H1 (cell line): ENCODE measurements around the gene NUP42. TPM values are rescaled to one million over a fixed set of nuclear protein-coding genes. Genes with fewer than 3 reads are reported as not detected.

Source experiments
- CTCF ChIA-PET: fragments of 300-600 bp; sonication (Branson Sonifier 250); formaldehyde crosslinking; loops from one replicate; lab custom pipeline; 2021; ENCODE audit not compliant: partially characterized antibody; lab: Charles Lee
- POLR2A ChIA-PET: fragments of 300-600 bp; sonication (Branson Sonifier 250); formaldehyde crosslinking; loops from one replicate; lab custom pipeline; 2021; ENCODE audit warnings: inconsistent platforms; ENCODE audit not compliant: partially characterized antibody; lab: Charles Lee
- DNase-seq, 2 experiments: peaks; one replicate each; pipeline versions ENCODE4 v3.0.0 to v3.0.0-alpha.2; 2010 to 2022; ENCODE audit warnings: low spot score in 2 of 2, low read depth in 1 of 2, mixed read lengths in 1 of 2
- FAIRE-seq: peaks from 2 replicates; lab custom pipeline; 2011; peaks lifted over from hg19 to GRCh38; lab: Jason Lieb, UNC
- H2AFZ ChIP-seq: 2 replicates; pipeline ENCODE4 v1.8.1; 2012; ENCODE audit warnings: low read length, inconsistent platforms
- H2AK5ac ChIP-seq: 2 replicates; pipeline ENCODE4 v1.6.1; 2013; ENCODE audit warnings: low read depth, low read length
- H2BK120ac ChIP-seq: replicated peaks from 2 replicates; pipeline ENCODE3; 2013; ENCODE audit warnings: low read depth, low read length, inconsistent platforms
- H2BK12ac ChIP-seq: 2 replicates; pipeline ENCODE4 v1.6.1; 2013; ENCODE audit warnings: low read depth, low read length
- H2BK15ac ChIP-seq: 2 replicates; pipeline ENCODE4 v1.6.1; 2013; ENCODE audit warnings: low read length
- H2BK20ac ChIP-seq: 2 replicates; pipeline ENCODE4 v1.6.1; 2013; ENCODE audit warnings: low read length
- H2BK5ac ChIP-seq: 2 replicates; pipeline ENCODE4 v1.6.1; 2013; ENCODE audit warnings: low read depth, low read length
- H3K14ac ChIP-seq: 2 replicates; pipeline ENCODE4 v1.6.1; 2013; ENCODE audit warnings: inconsistent platforms; ENCODE audit not compliant: insufficient read length
- H3K18ac ChIP-seq: 2 replicates; pipeline ENCODE4 v1.6.1; 2013; ENCODE audit warnings: low read length; ENCODE audit errors: extremely low read depth
- H3K23ac ChIP-seq: 2 replicates; pipeline ENCODE4 v1.6.1; 2013; ENCODE audit warnings: inconsistent platforms; ENCODE audit not compliant: insufficient read length
- H3K23me2 ChIP-seq: 2 replicates; pipeline ENCODE4 v1.6.1; 2013; ENCODE audit warnings: low read depth, low read length
- H3K27ac ChIP-seq: 2 replicates; pipeline ENCODE4 v1.6.1; 2011; ENCODE audit warnings: low read depth, low read length, inconsistent platforms
- H3K27me3 ChIP-seq, 4 experiments: replicated peaks in 1 of 4; 1 replicate in 1 of 4; 2 replicates in 3 of 4; pipeline versions ENCODE4 v1.6.1 to v1.8.1; 2011 to 2013; ENCODE audit warnings: low read length in 3 of 4, mild to moderate bottlenecking in 3 of 4, inconsistent platforms in 2 of 4, mixed read lengths in 2 of 4, moderate library complexity in 1 of 4; ENCODE audit not compliant: control insufficient read depth in 3 of 4, insufficient read depth in 3 of 4; ENCODE audit errors: extremely low read depth in 1 of 4
- H3K36me3 ChIP-seq, 4 experiments: 2 replicates each; pipeline versions ENCODE4 v1.6.1 to v1.8.1; 2011 to 2013; ENCODE audit warnings: mild to moderate bottlenecking in 4 of 4, low read length in 3 of 4, moderate library complexity in 2 of 4, control low read depth in 1 of 4, inconsistent platforms in 1 of 4; ENCODE audit not compliant: insufficient read depth in 4 of 4, control insufficient read depth in 2 of 4
- H3K4ac ChIP-seq: replicated peaks from 2 replicates; pipeline ENCODE3; 2013; ENCODE audit warnings: low read length, low read depth, mixed read lengths, inconsistent platforms; ENCODE audit not compliant: insufficient read length
- H3K4me1 ChIP-seq, 4 experiments: replicated peaks in 1 of 4; 1 replicate in 1 of 4; 2 replicates in 3 of 4; pipeline versions ENCODE4 v1.6.1 to v1.8.1; 2011 to 2013; ENCODE audit warnings: low read length in 3 of 4, inconsistent platforms in 2 of 4, mixed read lengths in 1 of 4; ENCODE audit not compliant: insufficient read depth in 4 of 4, control insufficient read depth in 3 of 4
- H3K4me2 ChIP-seq, 2 experiments: 2 replicates each; pipeline versions ENCODE4 v1.6.1 to v1.8.1; 2011 to 2013; ENCODE audit warnings: low read depth in 2 of 2, low read length in 2 of 2, control low read depth in 1 of 2, inconsistent platforms in 1 of 2, mild to moderate bottlenecking in 1 of 2; ENCODE audit not compliant: insufficient read depth in 1 of 2
- H3K4me3 ChIP-seq, 4 experiments: fragments of 200-600, 300-600 bp in 1 of 4; sonication (generic), shearing (Covaris generic), sonication (Bioruptor Twin) in 1 of 4; 2 replicates each; pipeline versions ENCODE4 v1.5.1 to v1.8.1; 2011 to 2016; ENCODE audit warnings: low read length in 4 of 4, low read depth in 3 of 4, control low read depth in 2 of 4, inconsistent platforms in 2 of 4, mild to moderate bottlenecking in 2 of 4, mixed read lengths in 1 of 4, moderate library complexity in 1 of 4; ENCODE audit not compliant: insufficient read depth in 2 of 4; ENCODE audit errors: extremely low read depth in 1 of 4
- H3K56ac ChIP-seq: replicated peaks from 2 replicates; pipeline ENCODE3; 2013; ENCODE audit warnings: low read depth, mild to moderate bottlenecking, mixed read lengths, low read length, inconsistent platforms; ENCODE audit not compliant: insufficient read length
- H3K79me1 ChIP-seq: 2 replicates; pipeline ENCODE4 v1.6.1; 2013; ENCODE audit warnings: low read depth, low read length, control low read depth
- H3K79me2 ChIP-seq, 2 experiments: 2 replicates each; pipeline versions ENCODE4 v1.6.1 to v1.8.1; 2012 to 2013; ENCODE audit warnings: low read length in 2 of 2, mild to moderate bottlenecking in 2 of 2, inconsistent platforms in 1 of 2; ENCODE audit not compliant: insufficient read depth in 2 of 2, control insufficient read depth in 1 of 2
- H3K9ac ChIP-seq, 4 experiments: replicated peaks in 1 of 4; 1 replicate in 1 of 4; 2 replicates in 3 of 4; pipeline versions ENCODE4 v1.6.1 to v1.8.1; 2011 to 2013; ENCODE audit warnings: low read depth in 3 of 4, low read length in 3 of 4, control low read depth in 2 of 4, mild to moderate bottlenecking in 2 of 4, moderate library complexity in 2 of 4, inconsistent platforms in 1 of 4; ENCODE audit errors: extremely low read depth in 1 of 4
- H3K9me3 ChIP-seq, 2 experiments: 2 replicates each; pipeline versions ENCODE4 v1.6.1 to v1.8.1; 2012 to 2013; ENCODE audit warnings: mild to moderate bottlenecking in 2 of 2, moderate library complexity in 2 of 2, control low read depth in 1 of 2, inconsistent platforms in 1 of 2, low read depth in 1 of 2, low read length in 1 of 2, mixed read lengths in 1 of 2; ENCODE audit not compliant: insufficient read depth in 2 of 2
- H4K20me1 ChIP-seq, 2 experiments: replicated peaks in 1 of 2; 2 replicates each; pipeline versions ENCODE3 to v1.8.1; 2011 to 2013; ENCODE audit warnings: inconsistent platforms in 2 of 2, low read length in 2 of 2, mild to moderate bottlenecking in 1 of 2; ENCODE audit not compliant: insufficient read depth in 2 of 2, control insufficient read depth in 1 of 2
- H4K5ac ChIP-seq: 2 replicates; pipeline ENCODE4 v1.6.1; 2013; ENCODE audit warnings: low read length, low read depth, mixed read lengths, inconsistent platforms; ENCODE audit not compliant: insufficient read length
- H4K8ac ChIP-seq: 2 replicates; pipeline ENCODE4 v1.8.0; 2013; ENCODE audit warnings: mild to moderate bottlenecking, moderate library complexity, low read length, inconsistent platforms; ENCODE audit not compliant: insufficient read depth; ENCODE audit errors: extremely low read depth
- H4K91ac ChIP-seq: replicated peaks from 2 replicates; pipeline ENCODE3; 2013; ENCODE audit warnings: low read length, mixed read lengths, inconsistent platforms; ENCODE audit not compliant: insufficient read length
- SRF ChIP-seq: IDR thresholded peaks from 2 replicates; pipeline ENCODE4 v1.6.1; 2011; ENCODE audit warnings: mild to moderate bottlenecking, low read depth, low read length, moderate library complexity
- USF2 ChIP-seq: IDR thresholded peaks from 2 replicates; pipeline ENCODE4 v1.6.1; 2011; ENCODE audit warnings: low read length, improper control_type of control experiment
- WGBS, 2 experiments: shearing (Covaris generic) in 1 of 2; methylation state at CpG; one replicate each; pipeline versions ENCODE4 v1.1.6 to v1.1.7; 2013 to 2015; ENCODE audit warnings: low lambda C conversion rate in 2 of 2, mixed read lengths in 2 of 2, inconsistent platforms in 1 of 2, low coverage in 1 of 2, missing lambda C conversion rate in 1 of 2; ENCODE audit not compliant: insufficient replicate concordance in 2 of 2, insufficient coverage in 1 of 2, insufficient read length in 1 of 2; ENCODE audit errors: extremely low coverage in 1 of 2, missing lambda C conversion rate in 1 of 2; 5-methylcytosine and 5-hydroxymethylcytosine counted together
- polyA plus RNA-seq, 7 experiments: library from polyadenylated mRNA; depleted of rRNA in 3 of 7; stranded (reverse) in 5 of 7; unstranded in 2 of 7; fragments of >200 nt in 5 of 7; fragments of 200-250 nt in 2 of 7; gene quantifications; 1 replicate in 5 of 7; 2 replicates in 1 of 7; 4 replicates in 1 of 7; pipeline versions ENCODE4 v1.2.1 to v1.2.3, GENCODE V29; 2011 to 2013; ENCODE audit warnings: missing spikeins in 2 of 7, mixed read lengths in 2 of 7
- total RNA-seq: library from RNA; stranded (reverse); fragmentation: NEBNext Ultra II Directional; extraction: Animal tissue kit (Norgen Biotek cat#: 25700); gene quantifications from 2 replicates; pipeline ENCODE4 v1.2.1, GENCODE V29; 2021

The NUP42 gene
- total and polyA plus RNA-seq, 2 of the 8 experiments (the other 6 are each of a cell fraction or from before 2014, with no cell fraction given) = 31.8 to 41.2 TPM

GRCh38 chr7:23183279-23184012 lies 1.6 kb downstream of the NUP42 start:
- Histone ChIP-seq H3K79me2 (peaks cover 0 to 34% of the 10 kb centered on the region in 2 experiments; a peak in 2 of 4 replicates), H3K4me3 (peak overlapping the region; percentile 50 to 96 (median 74); a peak in 7 of 8 replicates), H2BK20ac (no peak overlapping the region), H3K27ac (no peak overlapping the region), H3K27me3 (no peaks in the 10 kb centered on the region), H2BK15ac (no peak overlapping the region), H4K5ac (no peak overlapping the region), H3K9ac (peak overlapping the region in 2 of 4 experiments; percentile 34 to 44; a peak in 2 of 7 replicates), H3K23me2 (peaks cover 5% of the 10 kb centered on the region; the same call in 1 of the 2 replicates), H3K36me3 (peaks cover 4 to 35% (median 17%) of the 10 kb centered on the region in 4 experiments; a peak in 5 of 8 replicates), H4K91ac (no peak overlapping the region), H3K79me1 (peaks cover 9% of the 10 kb centered on the region; the same call in 1 of the 2 replicates), H3K23ac (no peak overlapping the region), H3K56ac (no peak overlapping the region), H2BK12ac (no peak overlapping the region), H3K4me1 (peaks cover 0 to 3% (median under 1%) of the 10 kb centered on the region in 4 experiments; a peak in 2 of 7 replicates)
- POLR2A ChIA-PET = interaction anchor here (1.0 to 1.3 kb wide), 3 partner anchors 10 to 82 kb away, joined by 4 to 5 read pairs (median 4); no protein-coding TSS in a partner anchor
- WGBS, 2 experiments = 91% methylated on average over 20 of the region's 20 CpGs; no CpG with 5 or more reads in 1 of the 2 experiments
- no peak for TF ChIP-seq SRF
- TF ChIP-seq USF2 = no peak
- TF ChIP-seq, all 59 proteins: peak for 0
- Histone ChIP-seq H2BK120ac (no peak overlapping the region), H2BK5ac (no peak overlapping the region), H3K4ac (no peak overlapping the region), H3K4me2 (peak overlapping the region; percentile 67 to 77), H2AFZ (no peak overlapping the region), H2AK5ac (no peak overlapping the region), H4K8ac (no peak overlapping the region), H3K14ac (no peak overlapping the region), H3K18ac (no peak overlapping the region), H4K20me1 (no peaks in the 10 kb centered on the region), H3K9me3 (no peaks in the 10 kb centered on the region)
- CTCF ChIA-PET = interaction anchor here (1.1 to 1.6 kb wide), 4 partner anchors 7 to 83 kb away, joined by 3 to 5 read pairs (median 4); no protein-coding TSS in a partner anchor
- FAIRE-seq (no peak), DNase-seq (no peak)
